ENCODE measurements around the gene ATF6.

ATF6 gene

GRCh38 chr1:161956097-161956496, 190.0 kb downstream of the ATF6 start:
- no peak overlapping the region for H3K4me3 ChIP-seq (ENCODE audit: low read depth, low read length)
- TF ChIP-seq, protein P1, sequence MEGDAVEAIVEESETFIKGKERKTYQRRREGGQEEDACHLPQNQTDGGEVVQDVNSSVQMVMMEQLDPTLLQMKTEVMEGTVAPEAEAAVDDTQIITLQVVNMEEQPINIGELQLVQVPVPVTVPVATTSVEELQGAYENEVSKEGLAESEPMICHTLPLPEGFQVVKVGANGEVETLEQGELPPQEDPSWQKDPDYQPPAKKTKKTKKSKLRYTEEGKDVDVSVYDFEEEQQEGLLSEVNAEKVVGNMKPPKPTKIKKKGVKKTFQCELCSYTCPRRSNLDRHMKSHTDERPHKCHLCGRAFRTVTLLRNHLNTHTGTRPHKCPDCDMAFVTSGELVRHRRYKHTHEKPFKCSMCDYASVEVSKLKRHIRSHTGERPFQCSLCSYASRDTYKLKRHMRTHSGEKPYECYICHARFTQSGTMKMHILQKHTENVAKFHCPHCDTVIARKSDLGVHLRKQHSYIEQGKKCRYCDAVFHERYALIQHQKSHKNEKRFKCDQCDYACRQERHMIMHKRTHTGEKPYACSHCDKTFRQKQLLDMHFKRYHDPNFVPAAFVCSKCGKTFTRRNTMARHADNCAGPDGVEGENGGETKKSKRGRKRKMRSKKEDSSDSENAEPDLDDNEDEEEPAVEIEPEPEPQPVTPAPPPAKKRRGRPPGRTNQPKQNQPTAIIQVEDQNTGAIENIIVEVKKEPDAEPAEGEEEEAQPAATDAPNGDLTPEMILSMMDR (IDR thresholded peaks at IDR 0.05; ENCODE audit: borderline replicate concordance, insufficient read depth, low read depth, low read length) = no peak

DNA sequence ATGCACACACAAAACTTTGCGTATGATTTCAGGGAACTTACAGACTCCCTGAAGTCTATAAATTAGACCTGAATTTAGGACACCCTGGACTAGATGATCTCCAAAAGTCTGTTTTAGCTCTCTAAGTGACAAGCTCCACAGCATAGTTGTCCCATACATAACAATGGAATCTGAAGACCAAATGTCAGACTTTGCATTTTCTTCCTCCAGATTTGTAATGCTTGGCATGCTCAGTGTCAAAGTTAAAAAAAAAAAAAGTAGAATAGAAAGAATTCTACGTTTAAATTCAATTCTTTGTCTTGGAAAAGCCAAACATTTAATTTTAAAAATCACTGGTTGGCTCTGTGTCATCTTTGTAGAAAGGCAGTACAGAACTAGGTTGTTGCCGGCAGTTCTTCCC, 190.8 kb downstream of the ATF6 start:
- no peak overlapping the region for H3K4me3 ChIP-seq (ENCODE audit: low read depth, low read length)
- TF ChIP-seq, protein P1 (IDR thresholded peaks at IDR 0.05; ENCODE audit: borderline replicate concordance, insufficient read depth, low read depth, low read length) = no peak

DNA sequence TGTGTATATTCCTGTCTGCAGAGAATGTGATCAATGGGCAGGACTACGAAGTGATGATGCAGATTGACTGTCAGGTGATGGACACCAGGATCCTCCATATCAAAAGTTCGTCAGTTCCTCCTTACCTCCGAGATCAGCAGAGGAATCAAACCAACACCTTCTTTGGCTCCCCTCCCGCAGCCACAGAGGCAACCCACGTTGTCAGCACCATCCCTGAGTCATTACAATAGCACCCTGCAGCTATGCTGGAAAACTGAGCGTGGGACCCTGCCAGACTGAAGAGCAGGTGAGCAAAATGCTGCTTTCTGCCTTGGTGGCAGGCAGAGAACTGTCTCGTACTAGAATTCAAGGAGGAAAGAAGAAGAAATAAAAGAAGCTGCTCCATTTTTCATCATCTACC, 192.3 kb downstream of the ATF6 start:
- TF ChIP-seq, protein P1 (IDR thresholded peaks at IDR 0.05; ENCODE audit: borderline replicate concordance, insufficient read depth, low read depth, low read length) = no peak

GRCh38 chr1:161962091-161962887, 196.2 kb downstream of the ATF6 start:
- no peak overlapping the region for H3K4me3 ChIP-seq (ENCODE audit: low read depth, low read length)
- TF ChIP-seq, protein P1 (IDR thresholded peaks at IDR 0.05; ENCODE audit: borderline replicate concordance, insufficient read depth, low read depth, low read length) = no peak

More for the DNA sequence above, 192.3 kb downstream of the ATF6 start:
- H3K4me3 ChIP-seq (ENCODE audit: low read depth, low read length) = no peak overlapping the region

- TF ChIP-seq, protein P1 (IDR thresholded peaks at IDR 0.05; ENCODE audit: borderline replicate concordance, insufficient read depth, low read depth, low read length) = no peak
- H3K4me3 ChIP-seq (ENCODE audit: low read depth, low read length) = no peak overlapping the region
Measured at GRCh38 chr1:161966067-161966466, 199.9 kb downstream of the ATF6 start.

- no peak overlapping the region for H3K4me3 ChIP-seq (ENCODE audit: low read depth, low read length)
Measured at GRCh38 chr1:161970036-161970435, 203.9 kb downstream of the ATF6 start.

More at GRCh38 chr1:161970036-161970435, 203.9 kb downstream of the ATF6 start:
- TF ChIP-seq, protein P1 (IDR thresholded peaks at IDR 0.05; ENCODE audit: borderline replicate concordance, insufficient read depth, low read depth, low read length) = no peak
